Measurements from ENCODE around the gene IRF8. TPM values are rescaled to one million over a fixed set of nuclear protein-coding genes. Genes with fewer than 3 reads are reported as not detected.
"Not testable (repeated sequence)": the region's sequence is repeated elsewhere in the genome, so short reads cannot be mapped to it uniquely, and the experiment has no call there.

IRF8 gene
- total RNA-seq, 1 experiment from 2014 or later = 0.21 TPM

DNA sequence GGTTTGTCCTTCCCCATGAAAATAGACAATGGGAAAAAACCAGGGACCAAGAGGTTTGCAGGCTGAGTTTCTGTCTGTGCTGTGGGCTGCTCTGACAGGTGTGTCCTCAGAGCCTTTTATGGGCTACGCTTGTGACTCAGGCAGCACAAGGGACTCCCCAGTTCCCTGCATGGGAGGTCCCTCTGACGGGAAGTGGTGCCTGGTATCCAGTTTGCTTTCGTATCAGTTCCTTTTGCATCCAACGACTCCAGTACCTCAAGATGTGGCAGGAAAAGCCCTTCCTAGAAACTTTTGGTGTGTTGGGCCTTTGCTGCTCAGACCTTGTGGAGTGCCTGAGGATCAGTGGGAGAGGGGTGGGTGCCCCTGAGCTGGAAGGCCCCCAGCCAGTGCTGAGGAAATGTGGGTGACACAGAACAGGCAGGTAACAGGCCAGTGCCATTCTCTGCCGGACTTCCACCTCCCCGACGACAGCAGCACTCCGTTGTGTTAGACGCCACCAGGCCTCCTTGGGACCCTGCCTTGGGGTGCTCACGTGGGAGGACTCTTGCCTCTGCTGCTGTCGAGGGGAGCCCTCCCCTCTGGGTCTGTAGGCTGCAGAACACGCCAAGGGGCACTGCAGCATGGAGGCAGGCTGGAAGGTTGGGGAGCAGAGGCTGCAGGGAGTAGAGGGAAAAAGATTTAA lies 38.4 kb upstream of the IRF8 start:
- Histone ChIP-seq H3K27me3 (ENCODE audit: control insufficient read depth, insufficient read depth, low read length) (no peaks in the 10 kb centered on the region), H3K4me3 (ENCODE audit: insufficient read depth, low read depth, low read length) (no peak overlapping the region), H3K36me3 (replicated peaks; ENCODE audit: control insufficient read depth, insufficient read depth, low read length) (no peaks in the 10 kb centered on the region)
- no peak for DNase-seq

DNA sequence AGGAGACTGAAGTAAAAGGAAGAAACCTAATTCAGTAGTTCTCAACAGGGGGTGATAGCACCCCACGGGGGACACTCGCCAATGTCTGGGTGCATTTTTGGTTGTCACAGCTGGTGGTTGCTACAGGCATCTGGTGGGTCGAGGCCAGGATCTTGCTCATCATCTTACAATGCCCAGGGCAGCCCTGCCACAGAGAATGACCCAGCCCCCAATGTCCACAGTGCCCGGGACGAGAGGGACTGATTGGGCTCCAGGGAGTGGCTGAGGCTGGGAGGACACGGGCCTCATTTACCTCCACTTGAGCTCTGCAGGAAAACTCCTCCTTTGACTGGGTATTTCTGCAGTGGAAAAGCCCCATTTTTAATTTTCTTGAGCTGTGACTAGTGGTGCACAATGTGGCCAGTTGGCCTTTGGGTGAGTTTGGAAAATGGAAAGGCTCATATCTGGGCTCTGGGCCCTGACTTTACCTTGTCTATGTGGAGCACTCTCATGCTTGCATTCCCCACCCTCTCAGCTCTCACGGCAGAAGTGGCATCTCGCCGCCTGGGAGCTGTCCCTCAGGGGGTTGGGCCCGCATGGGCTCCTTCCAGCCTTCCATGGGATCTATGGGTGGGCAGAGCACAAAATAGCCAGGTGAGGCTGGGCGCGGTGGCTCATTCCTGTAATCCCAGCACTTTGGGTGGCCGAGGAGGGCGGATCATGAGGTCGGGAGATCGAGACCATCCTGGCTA lies 37.7 kb upstream of the IRF8 start:
- Histone ChIP-seq H3K36me3 (replicated peaks; ENCODE audit: control insufficient read depth, insufficient read depth, low read length) (no peaks in the 10 kb centered on the region), H3K27me3 (ENCODE audit: control insufficient read depth, insufficient read depth, low read length) (no peaks in the 10 kb centered on the region), H3K4me3 (ENCODE audit: insufficient read depth, low read depth, low read length) (no peak overlapping the region)
- no peak for DNase-seq

DNA sequence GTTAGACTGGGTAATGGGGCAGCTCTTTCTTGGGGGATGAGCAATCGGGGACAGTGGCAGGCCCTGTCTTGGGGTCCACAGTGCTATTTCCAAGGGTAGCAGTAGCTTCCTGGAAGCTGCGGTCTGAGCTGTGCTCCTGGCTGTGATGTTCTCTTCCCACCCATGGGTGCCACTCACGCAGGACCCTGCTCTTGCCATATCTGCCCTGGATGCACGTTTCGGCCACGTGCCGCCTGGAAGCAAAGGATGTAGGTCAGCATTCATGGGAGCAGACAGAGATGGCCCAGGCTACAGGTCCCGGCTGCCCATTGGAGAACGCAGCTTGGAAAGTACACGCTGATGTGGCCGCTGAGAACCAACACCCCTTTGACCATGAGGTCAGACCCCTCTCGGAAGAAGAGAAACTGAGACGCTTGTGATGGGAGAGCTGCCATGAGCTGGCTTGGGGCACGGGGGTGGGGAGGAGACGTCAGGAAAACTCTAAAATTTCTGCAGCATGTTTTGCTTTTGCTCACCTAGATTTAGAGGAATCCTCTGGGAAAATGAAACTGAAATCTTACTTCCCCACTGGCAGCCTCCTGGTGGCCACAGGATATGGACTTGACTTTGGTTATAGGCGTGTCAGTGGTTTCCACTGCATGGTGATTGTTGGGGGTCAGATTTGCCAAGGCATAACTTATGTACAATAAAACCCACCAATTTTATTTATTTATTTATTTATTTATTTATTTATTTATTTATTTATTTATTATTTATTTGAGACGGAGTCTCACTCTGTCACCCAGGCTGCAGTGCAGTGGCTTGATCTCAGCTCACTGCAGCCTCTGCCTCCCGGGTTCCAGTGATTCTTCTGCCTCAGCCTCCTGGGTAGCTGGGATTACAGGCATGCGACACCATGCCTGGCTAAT lies 36.2 kb upstream of the IRF8 start:
- Histone ChIP-seq H3K27me3 (ENCODE audit: control insufficient read depth, insufficient read depth, low read length) (no peaks in the 10 kb centered on the region), H3K36me3 (replicated peaks; ENCODE audit: control insufficient read depth, insufficient read depth, low read length) (no peaks in the 10 kb centered on the region), H3K4me3 (ENCODE audit: insufficient read depth, low read depth, low read length) (no peak overlapping the region)
- DNase-seq = no peak

DNA sequence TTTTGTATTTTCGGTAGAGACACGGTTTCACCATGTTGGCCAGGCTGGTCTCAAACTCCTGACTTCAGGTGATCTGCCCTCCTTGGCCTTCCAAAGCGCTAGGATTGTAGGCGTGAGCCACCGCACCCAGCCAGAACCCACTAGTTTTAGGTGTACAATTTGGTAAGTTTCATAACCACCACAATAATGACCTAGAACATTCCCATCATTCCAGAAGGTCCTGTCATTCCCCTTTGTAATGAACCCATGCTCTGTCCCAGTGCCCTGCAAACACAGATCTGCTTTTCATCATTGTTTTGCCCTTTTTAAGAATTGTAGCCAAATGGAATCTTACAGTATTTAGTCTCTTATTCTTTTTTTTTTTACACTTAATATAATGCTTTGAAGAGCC lies 35.6 kb upstream of the IRF8 start:
- Histone ChIP-seq H3K36me3 (replicated peaks; ENCODE audit: control insufficient read depth, insufficient read depth, low read length) (no peaks in the 10 kb centered on the region), H3K27me3 (ENCODE audit: control insufficient read depth, insufficient read depth, low read length) (no peaks in the 10 kb centered on the region), H3K4me3 (ENCODE audit: insufficient read depth, low read depth, low read length) (no peak overlapping the region)
- DNase-seq = no peak

DNA sequence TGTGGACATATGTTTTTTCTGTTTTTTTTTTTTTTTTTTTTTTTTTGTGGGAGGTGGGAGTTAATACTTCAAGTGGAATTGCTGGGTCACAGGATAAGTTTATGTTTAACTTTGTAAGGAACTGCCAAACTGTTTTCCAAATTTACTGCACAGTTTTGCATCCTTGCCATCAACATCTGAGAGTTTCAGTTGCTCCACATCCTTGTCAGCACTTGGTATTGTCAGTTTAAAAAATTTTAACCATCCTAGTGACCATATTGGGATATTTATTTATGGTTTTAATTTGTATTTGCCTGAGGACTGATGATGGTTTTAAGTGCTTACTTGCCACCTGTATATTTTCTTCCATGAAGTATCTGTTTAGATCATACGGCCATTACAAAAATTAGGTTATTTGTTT lies 34.0 kb upstream of the IRF8 start:
- Histone ChIP-seq H3K27me3 (ENCODE audit: control insufficient read depth, insufficient read depth, low read length) (no peaks in the 10 kb centered on the region), H3K4me3 (ENCODE audit: insufficient read depth, low read depth, low read length) (no peak overlapping the region), H3K36me3 (replicated peaks; ENCODE audit: control insufficient read depth, insufficient read depth, low read length) (no peaks in the 10 kb centered on the region)
- DNase-seq = no peak

DNA sequence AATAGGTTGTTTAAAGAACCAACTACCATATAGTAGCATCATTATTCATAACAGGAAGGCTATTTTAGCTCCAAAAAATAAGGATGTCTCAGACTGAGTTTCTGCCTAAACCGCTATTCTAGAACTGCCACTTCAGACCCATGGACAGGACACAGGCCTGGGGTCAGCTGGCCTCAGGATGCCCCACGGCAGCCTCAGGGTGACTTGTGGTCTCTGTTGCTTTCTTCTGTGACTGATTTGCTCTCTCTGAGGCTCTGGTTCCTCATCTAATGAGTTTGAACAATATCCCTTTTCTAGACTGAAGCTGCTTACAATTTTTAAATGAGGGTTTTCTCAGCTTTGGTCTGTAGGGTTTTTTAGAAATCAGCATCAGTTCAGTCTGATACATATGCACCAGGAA lies 31.8 kb upstream of the IRF8 start:
- Histone ChIP-seq H3K36me3 (replicated peaks; ENCODE audit: control insufficient read depth, insufficient read depth, low read length) (no peaks in the 10 kb centered on the region), H3K27me3 (ENCODE audit: control insufficient read depth, insufficient read depth, low read length) (no peaks in the 10 kb centered on the region), H3K4me3 (ENCODE audit: insufficient read depth, low read depth, low read length) (no peak overlapping the region)
- DNase-seq = no peak

DNA sequence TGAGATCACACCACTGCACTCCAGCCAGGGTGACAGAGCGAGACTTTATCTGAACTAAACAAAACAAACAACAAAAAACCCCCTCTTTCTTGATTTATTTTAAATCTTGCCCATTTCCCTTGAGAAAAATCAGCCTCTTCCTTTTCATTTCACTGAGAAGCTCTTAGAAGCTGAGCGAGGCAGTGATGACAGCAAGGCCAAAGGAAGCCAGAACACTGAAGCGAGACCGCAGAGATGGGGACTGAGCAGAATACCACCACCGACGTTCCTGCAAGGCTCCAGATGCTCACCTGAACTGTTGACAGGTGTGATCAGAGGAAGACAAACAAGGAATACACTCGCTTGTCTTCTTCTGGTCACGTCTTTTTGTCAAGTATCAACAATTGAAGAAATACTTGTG lies 30.5 kb upstream of the IRF8 start:
- no peaks in the 10 kb centered on the region for H3K27me3 ChIP-seq (ENCODE audit: control insufficient read depth, insufficient read depth, low read length)
- no peak for DNase-seq
- no peaks in the 10 kb centered on the region for H3K36me3 ChIP-seq (replicated peaks; ENCODE audit: control insufficient read depth, insufficient read depth, low read length)
- H3K4me3 ChIP-seq (ENCODE audit: insufficient read depth, low read depth, low read length) = no peak overlapping the region

DNA sequence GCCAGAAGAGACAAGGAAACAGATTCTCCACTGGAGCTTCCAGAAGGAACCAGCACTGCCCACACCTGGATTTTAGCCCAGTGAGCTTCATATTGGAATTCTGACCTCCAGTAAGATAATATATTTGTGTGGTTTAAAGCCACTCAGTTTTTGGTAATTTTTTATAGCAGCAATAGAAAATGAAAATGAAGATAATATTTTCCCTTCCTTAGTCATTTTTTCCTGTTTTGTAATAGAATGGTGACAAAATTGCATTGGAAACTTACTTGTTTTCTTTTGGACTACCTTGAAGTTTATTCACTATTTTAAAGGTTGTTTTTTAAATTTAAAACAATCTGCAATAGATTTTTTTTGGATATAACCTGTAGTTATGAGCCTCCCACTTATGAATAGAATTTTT lies 29.8 kb upstream of the IRF8 start:
- no peaks in the 10 kb centered on the region for H3K36me3 ChIP-seq (replicated peaks; ENCODE audit: control insufficient read depth, insufficient read depth, low read length)

DNA sequence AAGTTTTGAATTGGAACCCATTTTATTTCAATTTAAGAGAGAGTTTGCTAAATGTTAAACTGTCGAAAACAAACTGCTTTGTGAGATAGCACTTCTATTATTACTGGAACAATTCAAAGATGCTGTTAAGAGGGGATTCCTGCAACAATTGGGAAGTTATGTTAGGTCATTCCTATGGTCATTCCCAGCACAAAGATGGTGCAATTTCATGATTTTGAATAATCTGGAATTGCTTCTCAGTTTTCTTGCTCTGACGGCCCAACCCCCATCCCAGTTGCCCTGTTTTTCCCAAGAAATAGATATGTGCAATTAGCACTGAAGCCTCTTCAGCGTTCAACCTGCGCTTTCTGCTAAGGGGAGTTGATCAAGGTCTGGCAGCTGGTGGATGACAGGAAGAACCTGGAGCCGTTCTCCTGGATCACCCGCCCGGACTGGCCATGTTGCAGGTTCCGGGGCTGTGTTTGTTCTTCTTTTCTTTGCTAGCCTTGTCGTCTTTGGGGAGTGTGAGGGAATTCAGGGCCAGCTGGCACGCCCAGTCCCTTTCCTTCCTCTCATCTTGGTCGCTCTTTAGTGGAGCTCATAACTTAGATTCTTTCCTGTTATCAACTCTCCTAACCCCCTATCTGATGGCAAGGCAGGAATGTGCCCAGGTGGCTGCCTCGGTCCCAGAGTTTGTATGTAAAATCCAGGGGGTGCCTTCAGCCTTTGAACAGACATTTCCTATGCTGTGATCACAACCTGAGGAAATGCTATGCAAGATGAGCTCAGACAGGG lies 29.0 kb upstream of the IRF8 start:
- DNase-seq = no peak
- Histone ChIP-seq H3K27me3 (ENCODE audit: control insufficient read depth, insufficient read depth, low read length) (no peaks in the 10 kb centered on the region), H3K36me3 (replicated peaks; ENCODE audit: control insufficient read depth, insufficient read depth, low read length) (no peaks in the 10 kb centered on the region), H3K4me3 (ENCODE audit: insufficient read depth, low read depth, low read length) (no peak overlapping the region)

More for the DNA sequence above, 29.8 kb upstream of the IRF8 start:
- DNase-seq = no peak
- Histone ChIP-seq H3K4me3 (ENCODE audit: insufficient read depth, low read depth, low read length) (no peak overlapping the region), H3K27me3 (ENCODE audit: control insufficient read depth, insufficient read depth, low read length) (no peaks in the 10 kb centered on the region)

DNA sequence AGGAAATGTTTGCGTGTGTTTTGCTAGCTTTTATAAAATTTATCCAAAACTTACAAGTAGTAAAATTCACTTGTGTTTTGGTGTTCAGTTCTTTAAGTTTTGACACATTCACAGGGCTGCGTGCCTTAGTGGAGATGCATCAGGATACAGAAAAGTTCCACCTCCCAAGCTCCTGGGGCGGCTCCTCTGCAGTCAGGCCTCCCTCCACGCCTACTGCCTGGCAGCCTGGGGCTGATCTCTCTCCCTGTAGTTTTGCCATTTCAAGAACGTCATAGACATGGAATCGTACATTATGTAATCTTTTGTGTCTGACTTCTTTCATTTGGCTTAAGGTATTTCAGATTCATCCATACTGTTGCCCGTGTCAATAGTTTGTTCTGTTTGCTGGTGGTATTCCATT lies 27.2 kb upstream of the IRF8 start:
- no peak for DNase-seq
- Histone ChIP-seq H3K36me3 (replicated peaks; ENCODE audit: control insufficient read depth, insufficient read depth, low read length) (no peaks in the 10 kb centered on the region), H3K27me3 (ENCODE audit: control insufficient read depth, insufficient read depth, low read length) (no peaks in the 10 kb centered on the region), H3K4me3 (ENCODE audit: insufficient read depth, low read depth, low read length) (no peak overlapping the region)

DNA sequence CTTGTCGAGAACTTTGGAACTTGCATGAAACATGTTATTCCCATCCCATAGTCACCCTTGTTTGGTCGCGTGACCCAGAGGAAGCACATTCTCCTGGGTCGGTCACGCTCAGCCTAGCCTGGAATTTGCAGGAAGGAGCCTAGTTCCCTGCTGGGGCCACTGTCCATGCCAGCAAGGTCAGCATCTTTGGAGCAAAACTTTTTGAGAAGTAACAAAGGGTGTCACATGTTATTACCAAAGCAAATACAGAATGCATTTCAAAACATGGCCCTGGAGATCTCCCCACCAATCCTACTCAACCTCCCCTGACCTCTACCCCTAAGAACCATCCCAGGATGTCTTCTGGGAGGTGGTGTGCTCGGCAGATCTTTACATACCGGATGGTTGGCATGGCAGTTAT lies 26.2 kb upstream of the IRF8 start:
- H3K27me3 ChIP-seq (ENCODE audit: control insufficient read depth, insufficient read depth, low read length) = no peaks in the 10 kb centered on the region

DNA sequence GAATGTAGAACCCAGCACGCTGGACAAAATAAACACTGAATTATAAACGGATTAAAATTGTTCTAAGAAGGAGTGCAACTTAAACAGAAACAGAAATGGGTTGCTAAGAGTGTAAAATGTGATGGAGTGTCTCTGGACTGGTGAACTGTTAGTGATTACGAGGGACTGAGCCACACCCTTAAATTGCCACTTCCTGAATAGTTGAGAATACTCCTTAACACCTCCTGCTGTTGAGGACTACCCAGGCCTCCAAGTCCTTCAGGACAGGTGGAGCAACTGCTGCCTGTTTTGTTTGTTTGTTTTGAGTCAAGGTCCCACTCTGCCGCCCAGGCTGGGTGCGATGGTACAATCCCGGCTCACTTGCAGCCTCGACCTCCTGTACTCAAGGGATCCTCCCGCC lies 25.8 kb upstream of the IRF8 start:
- Histone ChIP-seq H3K27me3 (ENCODE audit: control insufficient read depth, insufficient read depth, low read length) (no peaks in the 10 kb centered on the region), H3K36me3 (replicated peaks; ENCODE audit: control insufficient read depth, insufficient read depth, low read length) (no peaks in the 10 kb centered on the region), H3K4me3 (ENCODE audit: insufficient read depth, low read depth, low read length) (no peak overlapping the region)
- DNase-seq = no peak

More for the DNA sequence above, 26.2 kb upstream of the IRF8 start:
- Histone ChIP-seq H3K4me3 (ENCODE audit: insufficient read depth, low read depth, low read length) (no peak overlapping the region), H3K36me3 (replicated peaks; ENCODE audit: control insufficient read depth, insufficient read depth, low read length) (no peaks in the 10 kb centered on the region)
- DNase-seq = no peak

DNA sequence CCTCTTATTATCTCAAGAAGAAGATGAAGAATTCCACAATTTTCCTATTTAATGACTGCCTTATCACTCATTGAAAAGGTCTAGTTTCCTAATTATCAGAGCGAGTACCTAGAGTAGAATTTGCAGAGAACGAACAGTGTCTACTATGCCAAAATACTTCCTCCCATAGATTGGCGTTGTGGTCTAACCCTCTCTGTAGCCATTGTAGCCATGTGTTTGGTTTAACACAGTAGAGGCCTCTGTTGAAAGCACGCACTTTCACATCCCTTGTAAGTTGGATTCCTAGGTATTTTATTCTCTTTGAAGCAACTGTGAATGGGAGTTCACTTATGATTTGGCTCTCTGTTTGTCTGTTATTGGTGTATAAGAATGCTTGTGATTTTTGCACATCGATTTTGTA lies 24.9 kb upstream of the IRF8 start:
- not testable (repeated sequence) for DNase-seq; H3K36me3 ChIP-seq (replicated peaks; ENCODE audit: control insufficient read depth, insufficient read depth, low read length); H3K4me3 ChIP-seq (ENCODE audit: insufficient read depth, low read depth, low read length); H3K27me3 ChIP-seq (ENCODE audit: control insufficient read depth, insufficient read depth, low read length)

DNA sequence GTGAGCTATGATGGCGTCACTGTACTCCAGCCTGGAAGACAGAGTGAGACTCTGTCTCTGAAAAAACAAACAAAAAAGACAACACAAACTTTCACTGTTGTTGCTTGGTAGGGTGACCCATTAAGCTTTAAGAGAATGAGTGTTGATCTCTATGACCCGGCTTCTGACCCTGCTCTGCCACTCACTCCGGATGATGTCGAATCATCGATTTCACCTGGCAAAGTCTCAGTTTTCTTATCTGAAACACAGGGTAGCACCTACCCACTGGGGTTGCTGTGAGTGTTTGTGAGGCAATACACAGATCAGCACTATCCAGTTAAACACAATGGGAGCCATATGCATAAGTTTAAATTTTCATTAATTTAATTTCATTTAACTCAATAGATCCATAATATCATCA lies 20.6 kb upstream of the IRF8 start:
- Histone ChIP-seq H3K36me3 (replicated peaks; ENCODE audit: control insufficient read depth, insufficient read depth, low read length) (no peaks in the 10 kb centered on the region), H3K4me3 (ENCODE audit: insufficient read depth, low read depth, low read length) (no peak overlapping the region), H3K27me3 (ENCODE audit: control insufficient read depth, insufficient read depth, low read length) (no peaks in the 10 kb centered on the region)
- DNase-seq = no peak
